Activated B cell treated with CpG ODN at 0.5 μM for 24 hours (primary cell): ENCODE data around the gene KRT16. TPM values are rescaled to one million over a fixed set of nuclear protein-coding genes. Genes with fewer than 3 reads are reported as not detected.
"Not testable (repeated sequence)": the region's sequence is repeated elsewhere in the genome, so short reads cannot be mapped to it uniquely, and the experiment has no call there.

ENCODE experiments used
- ATAC-seq: fragments of 200-7000 bp; cut with Tn5 transposase; one replicate; pipeline ENCODE4 v1.10.0; 2021; ENCODE audit warnings: low read depth, mild to moderate bottlenecking, moderate library complexity
- CTCF ChIA-PET: fragments of 350-600 bp; sonication (Branson Sonifier 250); formaldehyde crosslinking; loops from one replicate; lab custom pipeline; 2021; ENCODE audit warnings: antibody characterized with exemption; lab: Charles Lee
- POLR2A ChIA-PET: fragments of 350-600 bp; sonication (Branson Sonifier 250); formaldehyde crosslinking; loops from one replicate; lab custom pipeline; 2021; ENCODE audit warnings: antibody characterized with exemption; lab: Charles Lee
- DNase-seq: peaks from one replicate; pipeline ENCODE4 v3.0.0; 2022
- H3K27ac Mint-ChIP-seq: one replicate; pipeline ENCODE4 v1.8.0; 2020; ENCODE audit warnings: mixed read lengths
- H3K27me3 Mint-ChIP-seq: one replicate; pipeline ENCODE4 v1.8.0; 2021; ENCODE audit warnings: mixed read lengths
- H3K36me3 Mint-ChIP-seq: one replicate; pipeline ENCODE4 v1.8.0; 2021; ENCODE audit warnings: low read depth, mixed read lengths
- H3K4me1 Mint-ChIP-seq: one replicate; pipeline ENCODE4 v1.8.0; 2021; ENCODE audit warnings: mixed read lengths
- H3K4me3 Mint-ChIP-seq: one replicate; pipeline ENCODE4 v1.8.0; 2020; ENCODE audit warnings: mild to moderate bottlenecking, mixed read lengths
- H3K9me3 Mint-ChIP-seq: one replicate; pipeline ENCODE4 v1.8.0; 2020; ENCODE audit warnings: mixed read lengths
- CTCF ChIP-seq: fragments of 200-600 bp; IDR thresholded peaks from one replicate; pipeline ENCODE4 v1.8.0; 2022; ENCODE audit warnings: antibody characterized with exemption, mild to moderate bottlenecking
- intact Hi-C: fragments of 100-400 bp; cut with micrococcal nuclease; formaldehyde crosslinking; loops from one replicate; pipeline ENCODE4 v1.15.1; 2024
- total RNA-seq: library from RNA; stranded (reverse); gene quantifications from 2 replicates; pipeline ENCODE4 v1.2.3, GENCODE V29; 2022

Gene KRT16
- total RNA-seq, 1 donor from 2014 or later = not detected

- intact Hi-C loops = no loop called here
- H3K9me3 Mint-ChIP-seq = no peaks in the 10 kb centered on the region
- peaks cover 11% of the 10 kb centered on the region for H3K27me3 Mint-ChIP-seq
- DNase-seq (no peak), ATAC-seq (no peak)
- no peak for TF ChIP-seq CTCF
- H3K4me3 Mint-ChIP-seq = no peak overlapping the region
- H3K27ac Mint-ChIP-seq = no peak overlapping the region
- ChIA-PET CTCF (no interaction called here), POLR2A (no interaction called here)
- H3K36me3 Mint-ChIP-seq = no peaks in the 10 kb centered on the region
- no peaks in the 10 kb centered on the region for H3K4me1 Mint-ChIP-seq
Observed at GRCh38 chr17:41617136-41617535, 4.6 kb upstream of the KRT16 start.

DNA sequence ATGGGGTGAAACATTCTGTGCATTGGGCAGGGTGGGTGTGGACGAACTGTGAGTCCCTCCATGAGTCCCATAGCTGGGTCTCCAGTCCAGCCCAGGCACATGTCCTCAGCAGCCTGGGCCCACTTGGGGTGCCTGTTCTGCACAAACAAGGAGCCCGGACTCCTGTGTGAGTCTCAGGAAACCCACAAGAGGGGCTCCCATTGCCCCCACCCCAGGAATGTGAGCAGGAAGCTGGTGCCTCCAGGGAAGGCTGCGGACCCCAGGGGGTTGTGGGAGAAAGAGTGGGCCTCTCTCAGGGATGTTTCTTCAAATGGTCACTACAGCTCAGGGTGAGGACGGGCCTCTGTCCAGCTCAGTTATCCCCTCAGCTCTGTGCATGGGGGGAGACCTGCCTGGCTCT, 3.9 kb upstream of the KRT16 start:
- H3K9me3 Mint-ChIP-seq, CTCF ChIA-PET, POLR2A ChIA-PET, H3K36me3 Mint-ChIP-seq, intact Hi-C loops, ATAC-seq, H3K27me3 Mint-ChIP-seq, DNase-seq, H3K4me3 Mint-ChIP-seq, H3K4me1 Mint-ChIP-seq, H3K27ac Mint-ChIP-seq: not testable (repeated sequence)

DNA sequence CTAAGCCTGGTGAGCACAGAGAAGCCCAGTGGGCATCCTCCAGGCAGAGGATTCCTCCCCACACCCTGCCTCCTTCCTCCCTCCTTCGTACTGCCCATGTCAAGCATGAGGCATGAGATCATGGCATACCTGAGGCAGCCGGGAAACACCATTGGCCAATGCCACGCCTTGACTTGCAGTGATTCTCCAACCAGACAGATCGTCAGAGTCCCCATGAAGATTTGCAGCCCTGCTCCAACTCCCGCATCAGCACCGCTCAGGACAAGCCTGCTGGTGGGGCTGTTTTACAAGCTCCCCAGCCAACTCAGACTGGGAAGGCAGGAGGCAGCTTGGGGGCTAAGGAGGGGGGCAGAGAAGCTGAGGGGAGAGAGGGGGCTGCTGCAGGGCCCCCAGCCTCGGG, 2.9 kb upstream of the KRT16 start:
- ChIA-PET POLR2A (no interaction called here), CTCF (no interaction called here)
- no peak for TF ChIP-seq CTCF
- Mint-ChIP-seq H3K36me3 (no peaks in the 10 kb centered on the region), H3K9me3 (no peaks in the 10 kb centered on the region), H3K4me3 (no peak overlapping the region), H3K4me1 (no peaks in the 10 kb centered on the region), H3K27ac (no peak overlapping the region), H3K27me3 (peaks cover 11% of the 10 kb centered on the region)
- intact Hi-C loops = no loop called here
- ATAC-seq (no peak), DNase-seq (no peak)

DNA sequence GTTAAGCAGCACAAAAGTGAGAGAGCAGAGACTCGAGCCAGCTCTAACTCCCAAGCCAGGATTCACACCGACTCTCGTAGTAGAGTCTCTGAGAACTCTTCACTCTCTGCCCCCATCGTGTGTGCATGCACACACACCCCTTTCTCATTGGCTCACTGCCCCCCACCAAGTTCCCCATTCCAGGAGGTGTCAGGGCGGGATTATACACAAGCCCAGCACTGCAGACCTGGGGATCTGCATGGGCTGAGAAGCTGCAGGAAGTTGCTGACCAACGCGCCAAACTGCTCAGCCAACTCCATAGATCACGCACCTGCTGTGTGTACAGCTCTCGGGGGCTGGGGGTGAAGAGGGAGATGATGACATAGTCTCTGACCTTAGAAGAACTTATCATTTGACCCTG, 2.2 kb upstream of the KRT16 start:
- CTCF ChIA-PET, intact Hi-C loops, H3K27ac Mint-ChIP-seq, H3K4me3 Mint-ChIP-seq, H3K9me3 Mint-ChIP-seq, POLR2A ChIA-PET, H3K36me3 Mint-ChIP-seq, DNase-seq, H3K4me1 Mint-ChIP-seq, ATAC-seq: not testable (repeated sequence)
- H3K27me3 Mint-ChIP-seq = peaks cover 12% of the 10 kb centered on the region

GRCh38 chr17:41614098-41614497, 1.5 kb upstream of the KRT16 start:
- no peaks in the 10 kb centered on the region for H3K4me1 Mint-ChIP-seq
- no peak overlapping the region for H3K27ac Mint-ChIP-seq
- intact Hi-C loops = no loop called here
- H3K9me3 Mint-ChIP-seq = no peaks in the 10 kb centered on the region
- H3K4me3 Mint-ChIP-seq = no peak overlapping the region
- H3K27me3 Mint-ChIP-seq = peaks cover 15% of the 10 kb centered on the region
- DNase-seq = no peak
- ChIA-PET CTCF (no interaction called here), POLR2A (no interaction called here)
- no peak for TF ChIP-seq CTCF
- ATAC-seq = no peak
- no peaks in the 10 kb centered on the region for H3K36me3 Mint-ChIP-seq

- no peaks in the 10 kb centered on the region for H3K9me3 Mint-ChIP-seq
- no peak for ATAC-seq
- H3K27me3 Mint-ChIP-seq = peaks cover 15% of the 10 kb centered on the region
- TF ChIP-seq CTCF = no peak
- ChIA-PET POLR2A (no interaction called here), CTCF (no interaction called here)
- no peak overlapping the region for H3K27ac Mint-ChIP-seq
- DNase-seq = no peak
- no peaks in the 10 kb centered on the region for H3K4me1 Mint-ChIP-seq
- no peak overlapping the region for H3K4me3 Mint-ChIP-seq
- intact Hi-C loops = no loop called here
- no peaks in the 10 kb centered on the region for H3K36me3 Mint-ChIP-seq
Observed at GRCh38 chr17:41613277-41614082, 913 bp upstream of the KRT16 start.
